Gastrocnemius medialis (tissue), 4 donors: ENCODE measurements around the gene NR2F1. TPM values are rescaled to one million over a fixed set of nuclear protein-coding genes. Genes with fewer than 3 reads are reported as not detected.
"Not testable (repeated sequence)": the region's sequence is repeated elsewhere in the genome, so short reads cannot be mapped to it uniquely, and the experiment has no call there.

Experiments
- ATAC-seq, 2 donors: fragments of 150-250 bp; one replicate each; pipeline ENCODE4 v1.9.1; 2016
- DNase-seq, 2 donors: peaks; one replicate each; pipeline ENCODE4 v3.0.0-alpha.2; 2019
- H3K27ac ChIP-seq, 4 donors: fragments of 200-600 bp; sonication (generic); 1 replicate in 1 of 4; 2 replicates in 3 of 4; pipeline ENCODE4 v1.5.1; 2016 to 2018; ENCODE audit warnings: mild to moderate bottlenecking in 2 of 4, moderate library complexity in 1 of 4
- H3K27me3 ChIP-seq, 3 donors: fragments of 200-600 bp; sonication (generic) in 2 of 3; 1 replicate in 1 of 3; 2 replicates in 2 of 3; pipeline versions ENCODE4 v1.5.1 to v1.6.0; 2016 to 2019; ENCODE audit warnings: mild to moderate bottlenecking in 1 of 3, moderate library complexity in 1 of 3
- H3K36me3 ChIP-seq, 2 donors: fragments of 200-600 bp; sonication (generic) in 1 of 2; one replicate each; pipeline ENCODE4 v1.5.1; 2017 to 2018
- H3K4me1 ChIP-seq, 2 donors: fragments of 200-600 bp; sonication (generic) in 1 of 2; one replicate each; pipeline ENCODE4 v1.5.1; 2016 to 2017; ENCODE audit warnings: mild to moderate bottlenecking in 2 of 2
- H3K4me3 ChIP-seq, 4 donors: fragments of 200-600 bp; sonication (generic) in 3 of 4; 1 replicate in 1 of 4; 2 replicates in 3 of 4; pipeline ENCODE4 v1.5.1; 2016 to 2019; ENCODE audit warnings: mild to moderate bottlenecking in 2 of 4
- H3K9me3 ChIP-seq, 3 donors: fragments of 200-600 bp; sonication (generic) in 2 of 3; 1 replicate in 1 of 3; 2 replicates in 2 of 3; pipeline ENCODE4 v1.5.1; 2016 to 2019
- POLR2A ChIP-seq, 2 donors: fragments of 450-650 bp; IDR thresholded peaks; one replicate each; pipeline ENCODE4 v1.6.1; 2017; ENCODE audit warnings: antibody characterized with exemption in 2 of 2, mild to moderate bottlenecking in 2 of 2, moderate library complexity in 2 of 2
- in situ Hi-C, 4 donors: fragments of 200-750 bp; cut with MboI; loops; one replicate each; pipeline versions ENCODE4 v1.15.0 to v1.8.0; 2017; ENCODE audit warnings: low sequenced_read_pairs in 4 of 4
- intact Hi-C: fragments of 100-400 bp; cut with DNase I; formaldehyde crosslinking; loops from one replicate; pipeline ENCODE4 v1.15.1; 2023; ENCODE audit warnings: low total_unique reads
- total RNA-seq, 4 donors: library from RNA; depleted of rRNA; stranded (reverse); fragments of >200 nt; gene quantifications; one replicate each; pipeline versions ENCODE4 v1.1.0 to v1.2.3, GENCODE V29; 2016
- TF ChIP-seq, protein P1 (sequence below), 5 experiments: fragments of 450-650 bp in 3 of 5; fragments of 200-600 bp in 2 of 5; sonication (generic) in 2 of 5; IDR thresholded peaks in 4 of 5; conservative IDR thresholded peaks in 1 of 5; 1 replicate in 4 of 5; 2 replicates in 1 of 5; pipeline ENCODE4 v1.5.1; 2016 to 2019; ENCODE audit warnings: antibody characterized with exemption in 5 of 5, mild to moderate bottlenecking in 3 of 5, moderate library complexity in 3 of 5

The NR2F1 gene
- total RNA-seq, result under 1 TPM in 2 of 4 donors, not detected in 2; 0.36 to 0.55 TPM

DNA sequence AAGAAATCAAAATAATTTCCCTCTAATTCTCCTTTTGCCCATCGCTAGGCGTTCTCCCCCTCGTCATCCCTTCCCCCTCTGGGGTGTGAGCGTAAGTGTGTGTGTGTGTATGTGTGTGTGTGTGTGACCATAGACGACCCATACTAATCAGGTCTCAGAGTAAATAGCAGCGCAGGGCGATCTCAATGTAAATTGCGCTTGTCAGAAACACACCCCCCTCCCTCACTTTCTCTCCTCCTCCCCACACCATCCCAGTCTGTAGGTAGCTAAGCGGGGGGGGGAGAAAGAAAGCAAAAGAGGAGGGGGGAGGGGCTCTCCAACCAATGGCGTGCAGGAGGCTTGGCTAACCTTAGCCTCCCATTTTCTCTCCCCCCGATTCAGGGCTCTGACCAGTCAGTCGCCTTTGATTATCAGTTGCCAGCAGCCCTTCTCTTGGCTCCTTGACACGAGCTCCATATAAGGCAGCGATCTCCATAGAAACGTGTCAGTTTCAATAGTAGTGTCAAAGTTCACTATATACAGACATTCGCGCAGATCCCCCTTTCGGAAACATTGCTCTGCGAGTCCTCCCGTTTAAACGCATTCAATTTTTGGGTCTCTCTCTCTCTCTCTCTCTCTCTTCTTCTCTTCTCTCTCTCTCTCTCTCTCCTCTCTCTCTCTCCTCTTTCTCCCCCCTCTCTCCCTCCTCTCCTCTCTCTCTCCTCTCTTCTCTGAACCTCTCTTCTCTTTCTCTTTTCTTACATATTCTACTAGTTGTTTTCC is at the start of gene NR2F1:
Gene NR2F1 (plus strand): TSS at position 546 of the 762 bp plus-strand sequence. CDS start 1,802 bp downstream, outside the sequence.
- H3K4me1 ChIP-seq, result peaks cover 26 to 37% of the 10 kb centered on the region in 2 donors
- TF ChIP-seq, protein P1, sequence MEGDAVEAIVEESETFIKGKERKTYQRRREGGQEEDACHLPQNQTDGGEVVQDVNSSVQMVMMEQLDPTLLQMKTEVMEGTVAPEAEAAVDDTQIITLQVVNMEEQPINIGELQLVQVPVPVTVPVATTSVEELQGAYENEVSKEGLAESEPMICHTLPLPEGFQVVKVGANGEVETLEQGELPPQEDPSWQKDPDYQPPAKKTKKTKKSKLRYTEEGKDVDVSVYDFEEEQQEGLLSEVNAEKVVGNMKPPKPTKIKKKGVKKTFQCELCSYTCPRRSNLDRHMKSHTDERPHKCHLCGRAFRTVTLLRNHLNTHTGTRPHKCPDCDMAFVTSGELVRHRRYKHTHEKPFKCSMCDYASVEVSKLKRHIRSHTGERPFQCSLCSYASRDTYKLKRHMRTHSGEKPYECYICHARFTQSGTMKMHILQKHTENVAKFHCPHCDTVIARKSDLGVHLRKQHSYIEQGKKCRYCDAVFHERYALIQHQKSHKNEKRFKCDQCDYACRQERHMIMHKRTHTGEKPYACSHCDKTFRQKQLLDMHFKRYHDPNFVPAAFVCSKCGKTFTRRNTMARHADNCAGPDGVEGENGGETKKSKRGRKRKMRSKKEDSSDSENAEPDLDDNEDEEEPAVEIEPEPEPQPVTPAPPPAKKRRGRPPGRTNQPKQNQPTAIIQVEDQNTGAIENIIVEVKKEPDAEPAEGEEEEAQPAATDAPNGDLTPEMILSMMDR (IDR thresholded peaks at IDR 0.05 in 4 of 5, conservative IDR thresholded peaks at IDR 0.05 in 1 of 5), result peak in 2 of 5 experiments; percentile 59 to 66
- TF ChIP-seq POLR2A (IDR thresholded peaks at IDR 0.05), result no peak
- H3K9me3 ChIP-seq, result no peaks in the 10 kb centered on the region
- H3K27ac ChIP-seq, result no peak within 1 kb of the TSS
- DNase-seq (no peak), ATAC-seq (no peak)
- intact Hi-C loops (loop anchor here (5.0 kb wide), 1 partner anchor 334 kb away; no protein-coding TSS in a partner anchor), in situ Hi-C loops (loop anchor here in 2 of 4 donors (10.0 to 25.0 kb wide), 3 partner anchors 204 to 332 kb away; no protein-coding TSS in a partner anchor)
- peak within 1 kb of the TSS; percentile 40 to 69 (median 52) for H3K4me3 ChIP-seq
- H3K27me3 ChIP-seq, result peaks cover 79 to 85% (median 81%) of the 10 kb centered on the region in 3 donors
- no peaks in the 10 kb centered on the region for H3K36me3 ChIP-seq

DNA sequence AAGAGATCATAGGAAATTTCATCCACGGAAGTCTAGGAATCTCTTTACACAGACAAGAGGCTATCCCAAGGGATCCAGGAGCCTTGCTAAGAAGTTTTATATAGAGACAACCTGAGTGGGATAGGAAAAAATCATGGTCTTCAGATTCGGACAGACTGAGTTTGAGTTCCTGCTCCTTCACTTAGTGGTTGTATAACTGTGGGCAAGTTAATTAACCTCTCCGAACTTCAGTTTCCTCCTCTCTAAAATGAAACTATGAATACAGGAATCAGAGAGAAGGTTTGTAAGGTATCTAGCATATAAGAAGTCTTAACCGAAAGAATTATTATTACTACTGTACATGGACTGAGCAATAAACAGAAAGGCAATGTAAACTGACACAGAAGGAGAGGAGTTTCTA is 37.1 kb upstream of the NR2F1 start:
- no peak overlapping the region for H3K27ac ChIP-seq
- no peak overlapping the region for H3K4me3 ChIP-seq
- no peaks in the 10 kb centered on the region for H3K27me3 ChIP-seq
- no peak for DNase-seq
- in situ Hi-C loops (no loop called here), intact Hi-C loops (no loop called here)
- ATAC-seq, result no peak
- no peak for TF ChIP-seq POLR2A (IDR thresholded peaks at IDR 0.05)
- TF ChIP-seq, protein P1 (IDR thresholded peaks at IDR 0.05 in 4 of 5, conservative IDR thresholded peaks at IDR 0.05 in 1 of 5), result no peak
- H3K36me3 ChIP-seq, result no peaks in the 10 kb centered on the region
- H3K9me3 ChIP-seq, result no peaks in the 10 kb centered on the region
- H3K4me1 ChIP-seq, result no peaks in the 10 kb centered on the region

DNA sequence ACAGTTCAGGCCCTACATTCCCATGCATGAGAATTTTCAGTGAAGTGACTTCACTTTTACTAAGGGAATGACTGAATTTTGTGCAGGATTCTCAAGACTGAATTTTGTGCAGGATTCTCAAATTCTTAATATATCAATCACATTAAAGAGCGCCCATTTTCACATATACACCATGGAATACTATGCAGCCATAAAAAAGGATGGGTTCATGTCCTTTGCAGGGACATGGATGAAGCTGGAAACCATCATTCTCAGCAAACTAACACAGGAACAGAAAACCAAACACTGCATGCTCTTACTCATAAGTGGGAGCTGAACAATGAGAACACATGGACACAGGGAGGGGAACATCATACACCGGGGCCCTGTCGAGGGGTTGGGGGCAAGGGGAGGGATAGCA is 33.4 kb upstream of the NR2F1 start:
- H3K27ac ChIP-seq, H3K4me3 ChIP-seq, ATAC-seq, H3K4me1 ChIP-seq, in situ Hi-C loops, DNase-seq, H3K36me3 ChIP-seq, H3K9me3 ChIP-seq, H3K27me3 ChIP-seq, intact Hi-C loops: not testable (repeated sequence)

DNA sequence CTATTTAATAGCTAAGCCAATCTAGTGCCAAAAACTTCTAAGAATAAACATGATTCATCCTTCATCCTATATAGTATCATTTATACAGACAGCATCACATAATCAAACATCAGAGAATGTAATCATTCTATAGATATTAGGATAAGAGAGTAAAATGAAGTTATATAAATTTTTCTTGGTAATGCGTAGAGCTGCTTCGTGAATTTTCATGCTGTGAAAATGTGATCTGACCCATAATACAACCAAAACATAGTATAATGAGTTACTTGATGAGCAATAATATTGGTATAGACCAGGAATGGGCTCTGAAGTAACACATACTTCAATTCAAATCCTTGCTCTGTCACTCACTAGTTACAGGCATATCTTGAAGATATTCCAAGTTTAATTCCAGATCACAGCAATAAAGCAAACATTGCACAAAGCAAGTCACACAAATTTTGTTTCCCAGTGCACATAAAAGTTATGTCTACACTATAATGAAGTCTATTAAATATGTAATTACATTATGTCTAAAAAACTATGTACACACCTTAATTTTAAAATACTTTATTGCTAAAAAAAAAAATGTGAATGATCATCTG is 25.9 kb upstream of the NR2F1 start:
- intact Hi-C loops, result no loop called here

DNA sequence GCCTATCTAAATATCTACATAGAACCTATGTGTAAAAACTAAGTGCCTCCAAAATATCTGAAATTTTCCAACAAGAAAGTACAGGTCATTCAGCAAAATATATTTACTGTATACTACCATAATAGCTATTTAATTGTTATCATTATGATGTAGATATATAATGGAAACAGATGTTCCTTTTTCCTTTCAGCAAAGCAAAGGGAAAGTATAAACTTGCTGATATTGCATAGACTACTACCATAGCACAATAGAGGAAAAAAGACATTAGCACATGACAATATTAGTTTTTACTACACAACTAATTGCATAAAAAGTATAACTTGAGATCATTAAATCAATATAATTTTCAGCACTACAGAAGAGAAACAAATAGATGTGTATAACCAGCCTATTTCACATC is 16.9 kb upstream of the NR2F1 start:
- H3K27me3 ChIP-seq, result peaks cover 26 to 40% (median 38%) of the 10 kb centered on the region in 3 donors
- H3K27ac ChIP-seq, result no peak overlapping the region
- H3K4me3 ChIP-seq, result no peak overlapping the region
- intact Hi-C loops, result no loop called here
- H3K9me3 ChIP-seq, result no peaks in the 10 kb centered on the region
- no peak for DNase-seq
- ATAC-seq, result no peak
- no peaks in the 10 kb centered on the region for H3K36me3 ChIP-seq
- in situ Hi-C loops, result no loop called here
- no peaks in the 10 kb centered on the region for H3K4me1 ChIP-seq
- TF ChIP-seq, protein P1 (IDR thresholded peaks at IDR 0.05 in 4 of 5, conservative IDR thresholded peaks at IDR 0.05 in 1 of 5), result no peak
- TF ChIP-seq POLR2A (IDR thresholded peaks at IDR 0.05), result no peak

More for the DNA sequence above, 25.9 kb upstream of the NR2F1 start:
- in situ Hi-C loops, result no loop called here
- Histone ChIP-seq H3K27me3 (no peaks in the 10 kb centered on the region), H3K27ac (no peak overlapping the region), H3K36me3 (no peaks in the 10 kb centered on the region), H3K4me1 (no peaks in the 10 kb centered on the region), H3K9me3 (no peaks in the 10 kb centered on the region), H3K4me3 (no peak overlapping the region)
- ATAC-seq (no peak), DNase-seq (no peak)
- TF ChIP-seq POLR2A (IDR thresholded peaks at IDR 0.05), result no peak
- TF ChIP-seq, protein P1 (IDR thresholded peaks at IDR 0.05 in 4 of 5, conservative IDR thresholded peaks at IDR 0.05 in 1 of 5), result no peak
